OCI-LY7 (cell line): ENCODE data around the gene WDR91. TPM values are rescaled to one million over a fixed set of nuclear protein-coding genes. Genes with fewer than 3 reads are reported as not detected.

ENCODE experiments used
- BruUV-seq: library from RNA; stranded (reverse); fragments of 400-500 nt; replicated peaks from 2 replicates; lab custom pipeline; 2021; lab: Mats Ljungman, UMichigan
- CTCF ChIA-PET: fragments of 300-600 bp; sonication (Branson Sonifier 250); formaldehyde crosslinking; loops from one replicate; lab custom pipeline; 2022; ENCODE audit warnings: antibody characterized with exemption; ENCODE audit not compliant: unreplicated experiment; lab: Charles Lee
- POLR2A ChIA-PET: fragments of 300-600 bp; sonication (Branson Sonifier 250); formaldehyde crosslinking; loops from one replicate; lab custom pipeline; 2022; ENCODE audit warnings: antibody characterized with exemption; lab: Charles Lee
- DNase-seq: peaks from one replicate; pipeline ENCODE4 v3.0.0-alpha.2; 2015; ENCODE audit warnings: low spot score
- H2AFZ ChIP-seq: fragments of 200-600 bp; sonication (generic), shearing (Covaris generic); 2 replicates; pipeline ENCODE4 v1.6.1; 2014; ENCODE audit warnings: mild to moderate bottlenecking, antibody characterized with exemption, low read length, moderate library complexity
- H3K27ac ChIP-seq: fragments of 200-600 bp; sonication (generic); 2 replicates; pipeline ENCODE4 v1.5.1; 2014; ENCODE audit warnings: mixed run types, low read depth, mild to moderate bottlenecking, moderate library complexity, low read length, inconsistent platforms; ENCODE audit not compliant: poor library complexity, severe bottlenecking
- H3K36me3 ChIP-seq: fragments of 200-600 bp; sonication (generic); 2 replicates; pipeline ENCODE4 v1.6.1; 2014; ENCODE audit warnings: mild to moderate bottlenecking, antibody characterized with exemption, low read length, moderate library complexity, mixed read lengths; ENCODE audit not compliant: insufficient read depth
- H3K4me1 ChIP-seq: fragments of 200-600 bp; sonication (generic); 2 replicates; pipeline ENCODE4 v1.5.1; 2014; ENCODE audit warnings: mild to moderate bottlenecking, low read length; ENCODE audit not compliant: insufficient read depth, poor library complexity, severe bottlenecking
- H3K4me2 ChIP-seq: fragments of 200-600 bp; sonication (generic); 2 replicates; pipeline ENCODE4 v1.6.1; 2014; ENCODE audit warnings: mild to moderate bottlenecking, low read length
- H3K4me3 ChIP-seq: fragments of 200-600 bp; sonication (generic); 2 replicates; pipeline ENCODE4 v1.5.1; 2014; ENCODE audit warnings: mild to moderate bottlenecking, low read depth, low read length; ENCODE audit not compliant: poor library complexity, severe bottlenecking
- H3K79me2 ChIP-seq: fragments of 200-600 bp; sonication (generic); 2 replicates; pipeline ENCODE4 v1.6.1; 2016; ENCODE audit warnings: low read depth, mild to moderate bottlenecking, low read length, moderate library complexity, mixed read lengths; ENCODE audit not compliant: insufficient read depth
- H3K9me2 ChIP-seq: fragments of 200-600 bp; sonication (generic); 2 replicates; pipeline ENCODE4 v1.6.1; 2016; ENCODE audit warnings: mild to moderate bottlenecking, low read length, mixed read lengths; ENCODE audit not compliant: insufficient read depth
- H3K9me3 ChIP-seq: fragments of 200-600 bp; sonication (generic); 2 replicates; pipeline ENCODE4 v1.6.1; 2014; ENCODE audit warnings: mild to moderate bottlenecking, mixed run types, low read length, mixed read lengths
- H4K20me1 ChIP-seq: fragments of 200-600 bp; sonication (generic); 2 replicates; pipeline ENCODE4 v1.6.1; 2014; ENCODE audit warnings: mild to moderate bottlenecking, antibody characterized with exemption, low read length, moderate library complexity, mixed read lengths; ENCODE audit not compliant: insufficient read depth
- EZH2phosphoT487 ChIP-seq: fragments of 200-600 bp; sonication (generic); IDR thresholded peaks from 2 replicates; pipeline ENCODE4 v1.6.1; 2018; ENCODE audit warnings: low read depth, borderline replicate concordance, mild to moderate bottlenecking, mixed run types, antibody characterized with exemption, low read length, moderate library complexity, mixed read lengths
- intact Hi-C: fragments of 100-400 bp; cut with micrococcal nuclease; formaldehyde crosslinking; loops from one replicate; pipeline ENCODE4 v1.10.0; 2022; ENCODE audit not compliant: unreplicated experiment
- total RNA-seq, 2 experiments: library from RNA; depleted of rRNA in 1 of 2; stranded (reverse); fragments of >200 nt in 1 of 2; shearing (Covaris generic) in 1 of 2; gene quantifications; 2 replicates each; pipeline ENCODE4 v1.2.3, GENCODE V29; 2014 to 2022
- TF ChIP-seq, protein P1 (sequence below): fragments of 200-600 bp; sonication (generic); conservative IDR thresholded peaks from 2 replicates; pipeline ENCODE4 v1.5.1; 2014; ENCODE audit warnings: mild to moderate bottlenecking, antibody characterized with exemption, low read length, moderate library complexity, mixed read lengths

The WDR91 gene
- total RNA-seq, 2 experiments from 2014 or later = 13.6 to 17.1 TPM

DNA sequence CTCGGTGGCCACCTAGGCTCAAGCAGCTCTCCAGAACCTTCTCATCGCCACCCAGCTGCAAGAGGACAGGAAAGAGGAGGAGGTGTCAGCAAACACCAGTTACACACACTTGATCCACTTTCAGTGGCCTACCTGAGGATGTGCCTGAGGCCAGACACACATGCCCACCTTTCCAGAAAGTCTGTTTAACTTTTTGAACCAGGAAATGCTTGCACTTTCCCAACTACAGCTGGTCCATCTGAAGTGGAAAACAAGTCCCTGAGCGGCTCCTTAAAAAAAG is 25.1 kb downstream of the WDR91 start:
- H3K36me3 ChIP-seq = peaks cover 63% of the 10 kb centered on the region
- ChIA-PET POLR2A (interaction anchor here (0.6 kb wide), 1 partner anchor 525 kb away, joined by 4 read pairs; no protein-coding TSS in a partner anchor), CTCF (no interaction called here)

DNA sequence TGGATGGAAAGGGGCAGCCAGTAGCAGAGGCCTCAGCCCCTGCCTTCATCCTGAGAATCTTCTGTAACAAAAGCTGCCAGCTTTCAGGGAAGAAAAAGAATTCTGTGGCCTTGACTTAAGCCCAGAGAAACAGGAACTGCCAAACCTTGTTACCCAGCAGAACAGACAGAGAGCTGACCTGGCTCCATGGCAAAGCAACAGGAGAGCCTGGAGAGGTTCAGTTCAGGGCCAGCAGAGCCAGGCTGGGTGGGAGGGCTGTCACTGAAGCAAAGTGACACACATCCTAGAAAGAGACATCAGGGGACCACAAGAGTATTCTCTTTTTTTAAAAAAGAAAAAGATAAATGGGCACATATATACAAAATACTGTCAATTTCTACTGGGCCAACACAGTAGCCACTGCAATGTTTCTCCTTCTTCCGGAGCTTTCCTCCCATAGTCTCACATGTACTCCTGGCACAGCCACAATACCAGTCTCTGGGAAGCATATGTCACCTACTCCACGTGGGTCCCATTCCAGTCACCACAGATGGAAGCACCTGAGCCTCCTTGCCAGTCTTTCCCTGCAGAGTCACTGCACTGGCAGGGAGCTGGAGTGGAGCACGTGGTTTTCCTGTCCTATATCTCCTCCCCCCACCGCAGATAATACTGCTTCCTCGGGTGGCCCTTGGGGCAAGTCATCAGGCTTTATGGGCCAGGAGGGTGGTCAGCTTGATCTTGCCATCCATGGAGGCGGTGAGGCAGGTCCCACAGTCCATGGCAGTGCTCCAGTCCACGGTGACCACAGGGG is 25.7 kb downstream of the WDR91 start:
- intact Hi-C loops = no loop called here
- H3K9me2 ChIP-seq = no peaks in the 10 kb centered on the region
- DNase-seq = no peak
- BruUV-seq = no TSS peak
- POLR2A ChIA-PET = interaction anchor here (0.6 kb wide), 1 partner anchor 524 kb away, joined by 4 read pairs; no protein-coding TSS in a partner anchor
- peaks cover 58% of the 10 kb centered on the region for H3K36me3 ChIP-seq
- H3K4me1 ChIP-seq = no peaks in the 10 kb centered on the region
- H4K20me1 ChIP-seq = no peaks in the 10 kb centered on the region
- H2AFZ ChIP-seq = no peak overlapping the region
- H3K79me2 ChIP-seq = no peaks in the 10 kb centered on the region
- H3K4me3 ChIP-seq = no peak overlapping the region
- H3K9me3 ChIP-seq = peaks cover 13% of the 10 kb centered on the region
- no peak overlapping the region for H3K27ac ChIP-seq
- H3K4me2 ChIP-seq = no peak overlapping the region
- CTCF ChIA-PET = no interaction called here
- TF ChIP-seq EZH2phosphoT487 = no peak
- TF ChIP-seq, protein P1, sequence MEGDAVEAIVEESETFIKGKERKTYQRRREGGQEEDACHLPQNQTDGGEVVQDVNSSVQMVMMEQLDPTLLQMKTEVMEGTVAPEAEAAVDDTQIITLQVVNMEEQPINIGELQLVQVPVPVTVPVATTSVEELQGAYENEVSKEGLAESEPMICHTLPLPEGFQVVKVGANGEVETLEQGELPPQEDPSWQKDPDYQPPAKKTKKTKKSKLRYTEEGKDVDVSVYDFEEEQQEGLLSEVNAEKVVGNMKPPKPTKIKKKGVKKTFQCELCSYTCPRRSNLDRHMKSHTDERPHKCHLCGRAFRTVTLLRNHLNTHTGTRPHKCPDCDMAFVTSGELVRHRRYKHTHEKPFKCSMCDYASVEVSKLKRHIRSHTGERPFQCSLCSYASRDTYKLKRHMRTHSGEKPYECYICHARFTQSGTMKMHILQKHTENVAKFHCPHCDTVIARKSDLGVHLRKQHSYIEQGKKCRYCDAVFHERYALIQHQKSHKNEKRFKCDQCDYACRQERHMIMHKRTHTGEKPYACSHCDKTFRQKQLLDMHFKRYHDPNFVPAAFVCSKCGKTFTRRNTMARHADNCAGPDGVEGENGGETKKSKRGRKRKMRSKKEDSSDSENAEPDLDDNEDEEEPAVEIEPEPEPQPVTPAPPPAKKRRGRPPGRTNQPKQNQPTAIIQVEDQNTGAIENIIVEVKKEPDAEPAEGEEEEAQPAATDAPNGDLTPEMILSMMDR = no peak

More for the DNA sequence above, 25.1 kb downstream of the WDR91 start:
- Histone ChIP-seq H3K4me3 (no peak overlapping the region), H3K9me2 (no peaks in the 10 kb centered on the region), H4K20me1 (no peaks in the 10 kb centered on the region), H2AFZ (no peak overlapping the region), H3K9me3 (peaks cover 8% of the 10 kb centered on the region), H3K27ac (no peak overlapping the region), H3K4me1 (no peaks in the 10 kb centered on the region), H3K79me2 (no peaks in the 10 kb centered on the region), H3K4me2 (no peak overlapping the region)
- DNase-seq = no peak
- TF ChIP-seq, protein P1 = no peak
- TF ChIP-seq EZH2phosphoT487 = no peak
- no TSS peak for BruUV-seq
- intact Hi-C loops = no loop called here

DNA sequence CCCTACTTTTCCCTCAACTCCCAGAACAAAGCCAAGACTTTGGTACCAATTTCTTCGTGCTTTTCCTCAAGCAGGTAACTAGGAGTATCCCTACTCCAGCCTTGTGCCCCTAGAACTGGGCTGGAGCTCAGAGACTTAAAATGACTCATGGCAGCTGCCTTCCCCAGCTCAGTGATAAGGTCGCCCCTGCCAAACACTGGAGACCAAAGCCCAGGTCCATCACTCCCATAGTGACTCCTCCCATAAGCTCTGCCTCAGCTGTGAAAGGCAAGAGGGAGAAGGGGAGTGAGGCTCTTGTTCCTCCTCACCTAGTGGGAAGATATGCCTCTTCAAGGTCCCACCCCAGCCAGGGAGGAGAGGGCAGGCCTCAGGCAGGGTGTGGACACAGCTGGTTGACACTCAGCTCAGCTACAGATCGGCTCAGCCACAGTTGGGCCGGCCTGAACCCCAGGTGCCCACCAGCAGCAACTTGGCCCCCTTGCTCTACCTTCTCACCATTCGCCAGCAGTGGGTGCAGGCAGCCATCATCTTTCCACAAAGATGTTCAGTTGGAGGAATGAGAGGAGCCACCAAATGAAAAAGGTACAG is 27.0 kb downstream of the WDR91 start:
- H3K9me3 ChIP-seq = peaks cover 23% of the 10 kb centered on the region
- intact Hi-C loops = no loop called here
- no peaks in the 10 kb centered on the region for H3K79me2 ChIP-seq
- TF ChIP-seq EZH2phosphoT487 = no peak
- TF ChIP-seq, protein P1 = no peak
- H4K20me1 ChIP-seq = no peaks in the 10 kb centered on the region
- POLR2A ChIA-PET = interaction anchor here (1.1 kb wide), 1 partner anchor 11 kb away, joined by 4 read pairs; no protein-coding TSS in a partner anchor
- BruUV-seq = no TSS peak
- H3K27ac ChIP-seq = no peak overlapping the region
- H3K36me3 ChIP-seq = peaks cover 57% of the 10 kb centered on the region
- no peaks in the 10 kb centered on the region for H3K9me2 ChIP-seq
- H2AFZ ChIP-seq = no peak overlapping the region
- H3K4me1 ChIP-seq = no peaks in the 10 kb centered on the region
- no peak for DNase-seq
- H3K4me2 ChIP-seq = no peak overlapping the region
- CTCF ChIA-PET = no interaction called here
- H3K4me3 ChIP-seq = no peak overlapping the region
